Endothelial cell of umbilical vein (primary cell): ENCODE measurements around the gene NPY2R. TPM values are rescaled to one million over a fixed set of nuclear protein-coding genes. Genes with fewer than 3 reads are reported as not detected.

Source experiments
- BruUV-seq: library from RNA; stranded (reverse); fragments of 400-500 nt; replicated peaks from 2 replicates; lab custom pipeline; 2021; lab: Mats Ljungman, UMichigan
- CTCF ChIA-PET: fragments of 300-600, 350-600 bp; sonication (Branson Sonifier 250); formaldehyde crosslinking; loops from one replicate; lab custom pipeline; 2021; ENCODE audit warnings: antibody characterized with exemption, inconsistent platforms; lab: Charles Lee
- POLR2A ChIA-PET: fragments of 300-600, 350-600 bp; sonication (Branson Sonifier 250); formaldehyde crosslinking; loops from one replicate; lab custom pipeline; 2021; ENCODE audit warnings: antibody characterized with exemption, inconsistent platforms; lab: Charles Lee
- DNase-seq: peaks from one replicate; pipeline ENCODE4 v3.0.0-alpha.2; 2011; ENCODE audit warnings: low read depth, low spot score
- FAIRE-seq: peaks from 2 replicates; lab custom pipeline; 2011; peaks lifted over from hg19 to GRCh38; lab: Jason Lieb, UNC
- H2AFZ ChIP-seq: 2 replicates; pipeline ENCODE4 v1.6.0; 2012; ENCODE audit warnings: low read depth, low read length, control low read depth, inconsistent platforms
- H3K27ac ChIP-seq: 2 replicates; pipeline ENCODE4 v1.5.1; 2011; ENCODE audit warnings: low read depth, mild to moderate bottlenecking, control low read depth, low read length, moderate library complexity; ENCODE audit not compliant: insufficient read depth
- H3K27me3 ChIP-seq, 2 experiments: 2 replicates each; pipeline versions ENCODE4 v1.6.0 to v1.6.1; 2011; ENCODE audit warnings: low read length in 2 of 2, mixed read lengths in 1 of 2; ENCODE audit not compliant: control insufficient read depth in 2 of 2, insufficient read depth in 2 of 2
- H3K36me3 ChIP-seq, 2 experiments: 2 replicates in 1 of 2; 3 replicates in 1 of 2; pipeline ENCODE4 v1.5.1; 2011; ENCODE audit warnings: low read length in 2 of 2, mild to moderate bottlenecking in 1 of 2, moderate library complexity in 1 of 2; ENCODE audit not compliant: control insufficient read depth in 2 of 2, insufficient read depth in 2 of 2; ENCODE audit errors: extremely low read depth in 1 of 2
- H3K4me1 ChIP-seq: 3 replicates; pipeline ENCODE4 v1.5.1; 2011; ENCODE audit warnings: mild to moderate bottlenecking, low read length; ENCODE audit not compliant: control insufficient read depth, insufficient read depth; ENCODE audit errors: extremely low read depth
- H3K4me2 ChIP-seq: 2 replicates; pipeline ENCODE4 v1.6.1; 2011; ENCODE audit warnings: low read length, control low read depth, mixed read lengths; ENCODE audit not compliant: insufficient read depth
- H3K4me3 ChIP-seq, 3 experiments: fragments of 200-600 bp in 1 of 3; sonication (generic), shearing (Covaris generic) in 1 of 3; replicated peaks in 1 of 3; 2 replicates each; pipeline ENCODE4 v1.5.1; 2011 to 2016; ENCODE audit warnings: control low read depth in 3 of 3, low read length in 3 of 3, mild to moderate bottlenecking in 2 of 3, inconsistent platforms in 1 of 3, low read depth in 1 of 3, moderate library complexity in 1 of 3; ENCODE audit not compliant: insufficient read depth in 1 of 3
- H3K79me2 ChIP-seq: 2 replicates; pipeline ENCODE4 v1.6.0; 2012; ENCODE audit warnings: low read length, inconsistent platforms; ENCODE audit not compliant: control insufficient read depth, insufficient read depth
- H3K9ac ChIP-seq: replicated peaks from 2 replicates; pipeline ENCODE3; 2011; ENCODE audit warnings: low read length, control low read depth; ENCODE audit not compliant: insufficient read depth; ENCODE audit errors: extremely low read depth
- H3K9me1 ChIP-seq: replicated peaks from 3 replicates; pipeline ENCODE4 v1.6.0; 2011; ENCODE audit warnings: mild to moderate bottlenecking, low read length; ENCODE audit not compliant: control insufficient read depth, insufficient read depth; ENCODE audit errors: extremely low read depth
- H3K9me3 ChIP-seq: replicated peaks from 2 replicates; pipeline ENCODE4 v1.5.1; 2012; ENCODE audit warnings: low read length, inconsistent platforms; ENCODE audit not compliant: control insufficient read depth, insufficient read depth
- H4K20me1 ChIP-seq: replicated peaks from 2 replicates; pipeline ENCODE3; 2011; ENCODE audit warnings: mild to moderate bottlenecking, low read length; ENCODE audit not compliant: control insufficient read depth, insufficient read depth; ENCODE audit errors: extremely low read depth
- CTCF ChIP-seq, 2 donors: IDR thresholded peaks; 1 replicate in 1 of 2; 2 replicates in 1 of 2; pipeline ENCODE4 v1.5.1; 2011; ENCODE audit warnings: low read length in 2 of 2, mild to moderate bottlenecking in 2 of 2, moderate library complexity in 2 of 2, control low read depth in 1 of 2, inconsistent platforms in 1 of 2, low read depth in 1 of 2; ENCODE audit not compliant: insufficient read depth in 1 of 2; ENCODE audit errors: extremely low read depth in 1 of 2
- EZH2 ChIP-seq: IDR thresholded peaks from 2 replicates; pipeline ENCODE4 v1.6.1; 2012; ENCODE audit warnings: borderline replicate concordance, low read depth, mild to moderate bottlenecking, moderate library complexity, low read length, inconsistent platforms; ENCODE audit not compliant: severe bottlenecking
- FOS ChIP-seq: IDR thresholded peaks from 2 replicates; pipeline ENCODE4 v1.6.1; 2011; ENCODE audit warnings: mild to moderate bottlenecking, low read length, moderate library complexity, borderline replicate concordance; ENCODE audit not compliant: insufficient read depth
- GATA2 ChIP-seq: IDR thresholded peaks from 2 replicates; pipeline ENCODE4 v1.7.0; 2011; ENCODE audit warnings: low read depth, mild to moderate bottlenecking, moderate library complexity, mixed read lengths, low read length; ENCODE audit not compliant: insufficient read length, insufficient read depth
- JUN ChIP-seq: IDR thresholded peaks from 2 replicates; pipeline ENCODE4 v1.6.1; 2011; ENCODE audit warnings: borderline replicate concordance, low read depth; ENCODE audit not compliant: insufficient read length, insufficient read depth
- MAX ChIP-seq: IDR thresholded peaks from 2 replicates; pipeline ENCODE4 v1.6.1; 2011; ENCODE audit not compliant: insufficient read depth, insufficient read length
- MYC ChIP-seq: IDR thresholded peaks from one replicate; pipeline ENCODE4 v1.6.1; 2011; ENCODE audit warnings: mild to moderate bottlenecking, low read depth, low read length
- POLR2A ChIP-seq: IDR thresholded peaks from 2 replicates; pipeline ENCODE4 v1.6.1; 2012; ENCODE audit warnings: low read depth, mild to moderate bottlenecking, control low read depth, low read length
- POLR2AphosphoS5 ChIP-seq: IDR thresholded peaks from 2 replicates; pipeline ENCODE4 v1.6.1; 2012; ENCODE audit warnings: low read depth, mild to moderate bottlenecking, control low read depth, low read length, moderate library complexity; ENCODE audit not compliant: insufficient read depth
- dilution Hi-C: fragments of 300-500 bp; cut with MboI; formaldehyde crosslinking; loops from one replicate; pipeline ENCODE4 v1.15.0; 2019; ENCODE audit warnings: low sequenced_read_pairs; ENCODE audit not compliant: extremely low pct_ligation_motif_present
- intact Hi-C: fragments of 100-400 bp; cut with micrococcal nuclease; formaldehyde crosslinking; loops from one replicate; pipeline ENCODE4 v1.10.0; 2022
- polyA plus RNA-seq, 4 experiments: library from polyadenylated mRNA; depleted of rRNA in 3 of 4; stranded (reverse) in 3 of 4; unstranded in 1 of 4; fragments of >200 nt; gene quantifications; 2 replicates each; pipeline versions ENCODE4 v1.2.1 to v1.2.3, GENCODE V29; 2011 to 2012; ENCODE audit warnings: missing spikeins in 1 of 4
- total RNA-seq: library from RNA; stranded (reverse); gene quantifications from 2 replicates; pipeline ENCODE4 v1.2.3, GENCODE V29; 2021

The NPY2R gene
- total and polyA plus RNA-seq, 2 donors (not counting 3 experiments of a cell fraction or from before 2014, with no cell fraction given): not detected

- ChIA-PET CTCF (interaction anchor here (0.9 kb wide), 1 partner anchor 11 kb away, joined by 3 read pairs; no protein-coding TSS in a partner anchor), POLR2A (no interaction called here)
- DNase-seq (no peak), FAIRE-seq (no peak)
- Histone ChIP-seq H3K9me3 (no peaks in the 10 kb centered on the region), H2AFZ (no peak overlapping the region), H3K9ac (no peak overlapping the region), H3K27me3 (no peaks in the 10 kb centered on the region), H4K20me1 (no peaks in the 10 kb centered on the region), H3K4me3 (no peak overlapping the region), H3K27ac (no peak overlapping the region), H3K36me3 (no peaks in the 10 kb centered on the region), H3K9me1 (no peaks in the 10 kb centered on the region), H3K4me1 (no peaks in the 10 kb centered on the region), H3K79me2 (no peaks in the 10 kb centered on the region), H3K4me2 (no peak overlapping the region)
- dilution Hi-C loops (no loop called here), intact Hi-C loops (no loop called here)
- no TSS peak for BruUV-seq
- TF ChIP-seq EZH2 (no peak), JUN (no peak), FOS (no peak), MAX (no peak), POLR2A (no peak), MYC (no peak), POLR2AphosphoS5 (no peak), CTCF (IDR thresholded peaks at IDR 0.05; ENCODE audit: extremely low read depth in 1 of 2, insufficient read depth in 1 of 2, low read depth in 1 of 2, low read length in 2 of 2) (no peak), GATA2 (no peak)
Observed at GRCh38 chr4:155237567-155237966, 29.1 kb downstream of the NPY2R start.
